ENCODE measurements around the gene DPYSL4.

DNA sequence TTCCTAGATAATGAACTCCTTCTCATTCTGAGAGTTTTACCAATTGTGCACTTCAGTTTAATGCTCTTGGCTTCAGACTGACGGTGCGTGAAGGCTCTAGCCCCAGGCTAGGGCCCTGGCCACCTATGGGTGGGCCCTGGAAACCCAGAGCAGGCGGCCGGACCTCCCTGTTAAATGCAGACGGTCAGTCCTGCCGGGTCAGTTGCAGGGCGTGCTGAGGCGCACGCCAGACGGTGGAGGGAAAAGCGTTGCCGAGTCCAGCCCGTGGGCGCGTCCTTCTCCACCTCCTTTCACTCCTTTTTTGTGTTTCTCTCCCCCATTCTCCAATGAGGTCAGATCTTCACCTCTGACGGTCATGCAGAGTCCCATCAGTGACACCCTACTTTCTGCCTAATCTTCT is 2.3 kb downstream of the DPYSL4 start:
- TF ChIP-seq, protein P1, sequence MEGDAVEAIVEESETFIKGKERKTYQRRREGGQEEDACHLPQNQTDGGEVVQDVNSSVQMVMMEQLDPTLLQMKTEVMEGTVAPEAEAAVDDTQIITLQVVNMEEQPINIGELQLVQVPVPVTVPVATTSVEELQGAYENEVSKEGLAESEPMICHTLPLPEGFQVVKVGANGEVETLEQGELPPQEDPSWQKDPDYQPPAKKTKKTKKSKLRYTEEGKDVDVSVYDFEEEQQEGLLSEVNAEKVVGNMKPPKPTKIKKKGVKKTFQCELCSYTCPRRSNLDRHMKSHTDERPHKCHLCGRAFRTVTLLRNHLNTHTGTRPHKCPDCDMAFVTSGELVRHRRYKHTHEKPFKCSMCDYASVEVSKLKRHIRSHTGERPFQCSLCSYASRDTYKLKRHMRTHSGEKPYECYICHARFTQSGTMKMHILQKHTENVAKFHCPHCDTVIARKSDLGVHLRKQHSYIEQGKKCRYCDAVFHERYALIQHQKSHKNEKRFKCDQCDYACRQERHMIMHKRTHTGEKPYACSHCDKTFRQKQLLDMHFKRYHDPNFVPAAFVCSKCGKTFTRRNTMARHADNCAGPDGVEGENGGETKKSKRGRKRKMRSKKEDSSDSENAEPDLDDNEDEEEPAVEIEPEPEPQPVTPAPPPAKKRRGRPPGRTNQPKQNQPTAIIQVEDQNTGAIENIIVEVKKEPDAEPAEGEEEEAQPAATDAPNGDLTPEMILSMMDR (IDR thresholded peaks at IDR 0.05; ENCODE audit: low read length) = no peak
- TF ChIP-seq EZH2 (IDR thresholded peaks at IDR 0.05; ENCODE audit: borderline replicate concordance, low read length) = no peak

All from OCI-LY1 (cell line).